HAP-1 (cell line): ENCODE data around the gene MYO1D.

Experiments
- DNase-seq, 2 experiments: peaks; one replicate each; pipeline ENCODE4 v3.0.0-alpha.2; 2016 to 2020; ENCODE audit warnings: low spot score in 2 of 2
- H3K27me3 ChIP-seq: fragments of 250-450 bp; sonication (Bioruptor Pico); 2 replicates; pipeline ENCODE4 v1.5.1; 2020; ENCODE audit warnings: low read depth, mild to moderate bottlenecking, moderate library complexity
- H3K36me3 ChIP-seq: fragments of 250-450 bp; sonication (Bioruptor Pico); replicated peaks from 2 replicates; pipeline ENCODE4 v1.5.1; 2020; ENCODE audit warnings: mild to moderate bottlenecking
- H3K4me1 ChIP-seq: fragments of 250-450 bp; sonication (Bioruptor Pico); 2 replicates; pipeline ENCODE4 v1.5.1; 2020; ENCODE audit warnings: mild to moderate bottlenecking
- H3K4me3 ChIP-seq: fragments of 250-450 bp; sonication (Bioruptor Pico); 2 replicates; pipeline ENCODE4 v1.5.1; 2020; ENCODE audit warnings: mild to moderate bottlenecking, moderate library complexity
- H3K9me3 ChIP-seq: fragments of 250-450 bp; sonication (Bioruptor Pico); 2 replicates; pipeline ENCODE4 v1.5.1; 2020; ENCODE audit warnings: mild to moderate bottlenecking, moderate library complexity
- in situ Hi-C: fragments of 300-500 bp; cut with MboI; formaldehyde crosslinking; loops from 3 replicates; pipeline ENCODE4 v1.14.3; 2020; ENCODE audit warnings: low sequenced_read_pairs, inconsistent platforms, mixed read lengths

The MYO1D gene

GRCh38 chr17:32491371-32492263 is 385.3 kb downstream of the MYO1D start:
- Histone ChIP-seq H3K27me3 (no peaks in the 10 kb centered on the region), H3K36me3 (peaks cover 15% of the 10 kb centered on the region), H3K4me3 (no peak overlapping the region), H3K9me3 (no peaks in the 10 kb centered on the region), H3K4me1 (peaks cover 2% of the 10 kb centered on the region; the same call in 1 of the 2 replicates)
- DNase-seq, result no peak
- in situ Hi-C loops, result no loop called here

DNA sequence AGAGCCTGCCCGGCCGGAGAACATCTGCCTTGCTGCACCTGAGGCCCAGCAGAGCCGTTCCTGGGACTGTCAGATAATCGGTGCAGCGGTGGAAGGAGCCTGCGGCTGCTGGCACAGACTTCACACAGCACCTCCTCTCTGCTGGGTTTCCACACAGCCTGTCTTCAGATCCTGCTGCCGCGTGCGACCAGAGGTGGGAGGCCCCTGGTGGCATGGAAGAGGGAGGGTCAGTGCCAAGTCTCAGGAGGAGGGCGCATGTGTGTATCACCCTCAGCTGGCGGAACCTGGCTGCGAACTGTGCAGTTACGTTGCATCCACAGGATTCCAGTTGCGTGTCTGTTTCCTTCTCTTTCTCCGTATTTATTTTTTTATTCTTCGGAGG is 386.8 kb downstream of the MYO1D start:
- DNase-seq, result no peak
- Histone ChIP-seq H3K9me3 (no peaks in the 10 kb centered on the region), H3K4me1 (peaks cover 8% of the 10 kb centered on the region), H3K4me3 (no peak overlapping the region), H3K27me3 (no peaks in the 10 kb centered on the region), H3K36me3 (peaks cover 15% of the 10 kb centered on the region)
- in situ Hi-C loops, result no loop called here

DNA sequence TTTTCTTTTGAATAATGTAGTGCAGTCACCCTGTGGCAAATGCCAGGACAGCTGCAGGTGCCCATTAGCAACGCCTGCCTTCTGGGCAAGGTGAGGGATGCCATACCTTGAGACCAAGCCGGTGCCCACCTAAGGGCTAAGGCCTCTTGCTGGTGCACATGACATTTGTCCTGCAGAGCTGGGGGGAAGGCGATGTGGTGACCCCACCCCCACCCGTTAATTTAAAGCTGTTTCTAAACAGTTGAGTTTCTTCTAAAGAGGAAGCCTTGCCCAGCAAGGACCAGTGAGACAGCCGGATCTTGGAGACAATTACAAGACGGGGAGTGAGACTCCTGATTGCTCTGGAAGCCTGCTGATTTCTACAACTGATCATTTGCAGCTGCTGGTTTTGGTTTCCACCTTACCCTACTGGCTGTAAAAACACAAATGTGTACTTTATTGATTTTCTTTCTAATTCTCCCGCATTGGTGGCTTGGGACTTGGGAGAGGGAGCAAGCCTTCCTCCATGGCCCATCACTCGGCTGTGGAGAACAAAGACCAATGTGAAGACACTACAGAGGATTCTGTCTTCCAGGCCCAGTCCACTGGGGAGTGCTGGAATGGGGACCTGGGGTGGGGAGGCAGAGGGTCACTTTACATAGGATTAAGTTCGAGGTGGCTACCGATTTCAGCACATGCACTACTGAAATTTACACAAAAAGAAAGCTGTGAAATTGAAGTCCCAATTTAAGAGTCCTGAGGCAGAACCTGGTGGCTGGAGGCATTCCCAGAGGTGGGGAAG is 387.4 kb downstream of the MYO1D start:
- Histone ChIP-seq H3K36me3 (peaks cover 15% of the 10 kb centered on the region), H3K4me3 (no peak overlapping the region), H3K9me3 (no peaks in the 10 kb centered on the region), H3K27me3 (no peaks in the 10 kb centered on the region), H3K4me1 (peaks cover 8% of the 10 kb centered on the region)
- no peak for DNase-seq
- in situ Hi-C loops, result loop anchor here (10.0 kb wide), 1 partner anchor 265 kb away; no protein-coding TSS in a partner anchor

GRCh38 chr17:32488604-32489180 is 388.2 kb downstream of the MYO1D start:
- no peaks in the 10 kb centered on the region for H3K27me3 ChIP-seq
- no peak overlapping the region for H3K4me3 ChIP-seq
- in situ Hi-C loops, result loop anchor here (10.0 kb wide), 1 partner anchor 266 kb away; no protein-coding TSS in a partner anchor
- no peak for DNase-seq
- peaks cover 8% of the 10 kb centered on the region for H3K4me1 ChIP-seq
- H3K36me3 ChIP-seq, result peaks cover 15% of the 10 kb centered on the region
- H3K9me3 ChIP-seq, result no peaks in the 10 kb centered on the region

- Histone ChIP-seq H3K9me3 (no peaks in the 10 kb centered on the region), H3K27me3 (no peaks in the 10 kb centered on the region), H3K36me3 (peaks cover 15% of the 10 kb centered on the region), H3K4me3 (peak overlapping the region; percentile 47), H3K4me1 (peaks cover 8% of the 10 kb centered on the region)
- no peak for DNase-seq
- in situ Hi-C loops, result loop anchor here (10.0 kb wide), 1 partner anchor 267 kb away; no protein-coding TSS in a partner anchor
Observed at GRCh38 chr17:32488177-32488542, 388.8 kb downstream of the MYO1D start.

DNA sequence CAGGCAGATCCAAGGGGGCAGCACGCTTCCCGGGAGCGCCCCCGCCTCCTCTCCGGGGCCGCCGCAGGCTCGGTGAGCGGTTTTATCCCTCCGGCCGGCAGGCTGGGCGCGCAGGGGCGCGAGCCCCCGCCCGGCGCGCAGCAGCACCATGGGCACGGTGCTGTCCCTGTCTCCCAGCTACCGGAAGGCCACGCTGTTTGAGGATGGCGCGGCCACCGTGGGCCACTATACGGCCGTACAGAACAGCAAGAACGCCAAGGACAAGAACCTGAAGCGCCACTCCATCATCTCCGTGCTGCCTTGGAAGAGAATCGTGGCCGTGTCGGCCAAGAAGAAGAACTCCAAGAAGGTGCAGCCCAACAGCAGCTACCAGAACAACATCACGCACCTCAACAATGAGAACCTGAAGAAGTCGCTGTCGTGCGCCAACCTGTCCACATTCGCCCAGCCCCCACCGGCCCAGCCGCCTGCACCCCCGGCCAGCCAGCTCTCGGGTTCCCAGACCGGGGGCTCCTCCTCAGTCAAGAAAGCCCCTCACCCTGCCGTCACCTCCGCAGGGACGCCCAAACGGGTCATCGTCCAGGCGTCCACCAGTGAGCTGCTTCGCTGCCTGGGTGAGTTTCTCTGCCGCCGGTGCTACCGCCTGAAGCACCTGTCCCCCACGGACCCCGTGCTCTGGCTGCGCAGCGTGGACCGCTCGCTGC is 389.3 kb downstream of the MYO1D start:
- H3K9me3 ChIP-seq, result no peaks in the 10 kb centered on the region
- peak overlapping the region; percentile 47 for H3K4me3 ChIP-seq
- in situ Hi-C loops, result loop anchor here (10.0 kb wide), 1 partner anchor 267 kb away; no protein-coding TSS in a partner anchor
- peak in 1 of 2 experiments; percentile 40 for DNase-seq
- peaks cover 8% of the 10 kb centered on the region for H3K4me1 ChIP-seq
- H3K27me3 ChIP-seq, result no peaks in the 10 kb centered on the region
- peaks cover 18% of the 10 kb centered on the region for H3K36me3 ChIP-seq

GRCh38 chr17:32486701-32487472 is 390.0 kb downstream of the MYO1D start, which contains the start of gene CDK5R1:
Gene CDK5R1 (plus strand): TSS chr17:32486993. CDS start chr17:32487621, 628 bp downstream.
- Histone ChIP-seq H3K27me3 (no peaks in the 10 kb centered on the region), H3K36me3 (peaks cover 26% of the 10 kb centered on the region), H3K4me3 (peak within 1 kb of the TSS; percentile 47), H3K9me3 (no peaks in the 10 kb centered on the region), H3K4me1 (peaks cover 8% of the 10 kb centered on the region)
- peak; percentile 53 to 86 for DNase-seq
- in situ Hi-C loops, result loop anchor here (10.0 kb wide), 1 partner anchor 268 kb away; no protein-coding TSS in a partner anchor

- H3K36me3 ChIP-seq, result peaks cover 28% of the 10 kb centered on the region
- peaks cover 8% of the 10 kb centered on the region for H3K4me1 ChIP-seq
- peak; percentile 77 to 80 for DNase-seq
- in situ Hi-C loops, result loop anchor here (10.0 kb wide), 1 partner anchor 269 kb away; no protein-coding TSS in a partner anchor
- H3K9me3 ChIP-seq, result no peaks in the 10 kb centered on the region
- H3K27me3 ChIP-seq, result no peaks in the 10 kb centered on the region
- H3K4me3 ChIP-seq, result peak overlapping the region; percentile 28
Observed at GRCh38 chr17:32486111-32486700, 390.7 kb downstream of the MYO1D start.

- DNase-seq, result no peak
- H3K27me3 ChIP-seq, result no peaks in the 10 kb centered on the region
- H3K9me3 ChIP-seq, result no peaks in the 10 kb centered on the region
- H3K4me1 ChIP-seq, result peaks cover 8% of the 10 kb centered on the region
- peak overlapping the region; percentile 10; the same call in 1 of the 2 replicates for H3K4me3 ChIP-seq
- in situ Hi-C loops, result loop anchor here (10.0 kb wide), 1 partner anchor 269 kb away; no protein-coding TSS in a partner anchor
- peaks cover 34% of the 10 kb centered on the region for H3K36me3 ChIP-seq
Observed at GRCh38 chr17:32485261-32486110, 391.4 kb downstream of the MYO1D start.

DNA sequence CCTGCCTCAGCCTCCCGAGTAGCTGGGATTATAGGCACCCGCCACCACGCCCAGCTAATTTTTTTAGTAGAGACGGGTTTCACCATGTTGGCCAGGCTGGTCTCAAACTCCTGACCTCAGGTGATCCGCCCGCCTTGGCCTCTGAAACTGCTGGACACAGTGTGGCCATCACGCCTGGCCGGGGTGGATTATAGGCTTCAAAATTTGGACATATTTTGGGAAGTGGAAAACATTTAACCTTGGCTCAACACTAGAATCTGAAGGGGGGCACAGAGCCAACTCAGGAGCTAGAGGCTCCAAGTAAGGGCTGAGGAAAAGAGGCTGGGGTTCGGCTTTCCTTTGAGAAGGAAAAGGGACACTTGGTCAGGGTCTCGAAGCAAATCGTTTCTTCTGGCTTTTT is 392.3 kb downstream of the MYO1D start:
- in situ Hi-C loops, result loop anchor here (10.0 kb wide), 1 partner anchor 270 kb away; no protein-coding TSS in a partner anchor
- Histone ChIP-seq H3K36me3 (peaks cover 43% of the 10 kb centered on the region), H3K4me1 (peaks cover 8% of the 10 kb centered on the region), H3K9me3 (no peaks in the 10 kb centered on the region), H3K27me3 (no peaks in the 10 kb centered on the region), H3K4me3 (no peak overlapping the region)
- DNase-seq, result no peak

GRCh38 chr17:32484041-32484461 is 392.9 kb downstream of the MYO1D start:
- in situ Hi-C loops, result loop anchor here (10.0 kb wide), 1 partner anchor 271 kb away; no protein-coding TSS in a partner anchor
- Histone ChIP-seq H3K36me3 (peaks cover 44% of the 10 kb centered on the region), H3K9me3 (no peaks in the 10 kb centered on the region), H3K4me1 (peaks cover 8% of the 10 kb centered on the region), H3K27me3 (no peaks in the 10 kb centered on the region), H3K4me3 (no peak overlapping the region)
- no peak for DNase-seq
